ENCODE results near the gene GAREM1.
"Not testable (repeated sequence)": the region's sequence is repeated elsewhere in the genome, so short reads cannot be mapped to it uniquely, and the experiment has no call there.

GAREM1 gene

GRCh38 chr18:32470714-32471633 is at the start of gene GAREM1:
Gene GAREM1 (minus strand): TSS chr18:32470882. CDS start chr18:32470428, 454 bp downstream.
- peak; percentile 72 for DNase-seq (ENCODE audit: low read depth)

GRCh38 chr18:32511147-32511546 is 40.5 kb upstream of the GAREM1 start:
- DNase-seq (ENCODE audit: low read depth), result no peak

GRCh38 chr18:32509111-32509510 is 38.4 kb upstream of the GAREM1 start:
- no peak for DNase-seq (ENCODE audit: low read depth)

GRCh38 chr18:32507093-32507492 is 36.4 kb upstream of the GAREM1 start:
- DNase-seq (ENCODE audit: low read depth), result no peak

GRCh38 chr18:32502014-32502413 is 31.3 kb upstream of the GAREM1 start:
- no peak for DNase-seq (ENCODE audit: low read depth)

GRCh38 chr18:32501242-32501641 is 30.6 kb upstream of the GAREM1 start:
- not testable (repeated sequence) for DNase-seq (ENCODE audit: low read depth)

GRCh38 chr18:32483002-32483401 is 12.3 kb upstream of the GAREM1 start:
- no peak for DNase-seq (ENCODE audit: low read depth)

- no peak for DNase-seq (ENCODE audit: low read depth)
These were observed 11.4 kb upstream of the GAREM1 start for GRCh38 chr18:32482117-32482516.

- DNase-seq (ENCODE audit: low read depth), result no peak
These were observed 9.9 kb upstream of the GAREM1 start for GRCh38 chr18:32480581-32480980.

GRCh38 chr18:32478807-32479206 is 8.1 kb upstream of the GAREM1 start:
- no peak for DNase-seq (ENCODE audit: low read depth)

- DNase-seq (ENCODE audit: low read depth), result no peak
These were observed 7.6 kb upstream of the GAREM1 start for GRCh38 chr18:32478317-32478716.

- no peak for DNase-seq (ENCODE audit: low read depth)
These were observed 5.4 kb upstream of the GAREM1 start for GRCh38 chr18:32476106-32476505.

- not testable (repeated sequence) for DNase-seq (ENCODE audit: low read depth)
These were observed 4.4 kb upstream of the GAREM1 start for GRCh38 chr18:32475069-32475468.

GRCh38 chr18:32473325-32473724 is 2.6 kb upstream of the GAREM1 start:
- DNase-seq (ENCODE audit: low read depth), result no peak

GRCh38 chr18:32472841-32473240 is 2.2 kb upstream of the GAREM1 start:
- no peak for DNase-seq (ENCODE audit: low read depth)

- no peak for DNase-seq (ENCODE audit: low read depth)
These were observed 295 bp downstream of the GAREM1 start for GRCh38 chr18:32470460-32470713.

GRCh38 chr18:32469691-32470459 is 807 bp downstream of the GAREM1 start:
- no peak for DNase-seq (ENCODE audit: low read depth)

GRCh38 chr18:32469190-32469651 is 1.5 kb downstream of the GAREM1 start:
- DNase-seq (ENCODE audit: low read depth), result no peak

- no peak for DNase-seq (ENCODE audit: low read depth)
These were observed 2.4 kb downstream of the GAREM1 start for GRCh38 chr18:32468147-32468845.

GRCh38 chr18:32461709-32462272 is 8.9 kb downstream of the GAREM1 start:
- DNase-seq (ENCODE audit: low read depth), result no peak

- DNase-seq (ENCODE audit: low read depth), result no peak
These were observed 10.4 kb downstream of the GAREM1 start for GRCh38 chr18:32460171-32460731.

All from HS-5 (cell line).